ENCODE measurements around the gene RACK1. TPM values are rescaled to one million over a fixed set of nuclear protein-coding genes. Genes with fewer than 3 reads are reported as not detected.

The RACK1 gene
- total and polyA plus RNA-seq, 8 donors: 814 to 3,034 (median 2,078) TPM

DNA sequence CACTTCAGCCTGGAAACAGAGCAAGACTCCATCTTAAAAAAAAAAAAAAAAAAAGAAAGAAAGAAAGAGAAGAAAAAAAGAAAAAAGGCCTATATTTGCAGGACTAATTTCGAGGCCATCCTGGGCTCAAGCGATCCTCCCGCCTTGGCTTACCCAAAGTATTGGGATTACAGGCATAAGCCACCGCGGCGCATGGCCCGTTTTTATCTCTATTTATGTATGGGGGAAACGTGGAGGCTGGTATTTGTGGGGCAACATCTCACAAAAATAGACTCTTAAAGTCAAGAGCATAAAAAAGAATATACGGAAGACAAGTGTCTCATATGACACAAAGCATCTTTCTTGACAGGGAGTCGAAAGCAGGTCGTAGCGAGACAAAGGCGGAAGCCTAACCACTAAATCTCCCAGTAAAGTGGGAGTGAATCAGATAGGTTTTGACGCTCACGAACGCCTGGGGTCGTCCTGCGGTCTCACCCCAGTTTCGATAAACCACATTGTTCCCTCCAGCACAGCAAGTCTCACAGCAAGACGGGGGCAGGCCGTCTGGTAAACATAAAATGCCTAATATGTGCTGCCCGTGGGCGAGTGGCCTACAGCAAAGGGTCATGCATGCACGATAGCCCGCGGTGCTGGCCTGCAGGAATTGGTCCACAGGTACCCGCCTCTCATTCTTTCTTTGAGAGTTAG is 22.5 kb downstream of the RACK1 start:
- peak overlapping the region in 3 of 4 donors; percentile 90 to 94 (median 93) for H3K4me3 ChIP-seq
- intact Hi-C loops (cut with DNase I; ENCODE audit: low total_unique reads): no loop called here

DNA sequence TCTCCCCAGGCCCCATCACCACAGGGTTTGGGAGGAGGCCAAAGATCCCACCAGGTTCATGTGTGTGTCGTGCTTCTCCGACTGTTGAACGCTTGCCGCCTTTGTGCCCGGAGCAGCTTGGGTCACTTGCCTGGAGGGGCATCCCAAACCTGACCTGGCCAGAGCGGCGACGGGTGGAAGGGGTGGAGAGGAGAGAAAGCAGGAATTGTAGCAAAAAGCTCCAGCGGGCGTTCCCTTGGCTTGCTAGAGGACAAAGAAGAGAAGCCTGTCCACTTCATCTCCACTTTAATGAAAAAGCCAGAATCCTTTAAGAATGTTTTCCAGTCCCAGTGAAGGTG is 23.6 kb downstream of the RACK1 start:
- Histone ChIP-seq H3K4me1 (peaks cover 23 to 62% (median 50%) of the 10 kb centered on the region in 4 donors), H3K27ac (no peak overlapping the region), H3K27me3 (no peaks in the 10 kb centered on the region), H3K4me3 (no peak overlapping the region), H3K36me3 (no peaks in the 10 kb centered on the region), H3K9me3 (no peaks in the 10 kb centered on the region)
- no peak for DNase-seq
- WGBS, 5 donors: 81 to 94% (median 91%) methylated on average over 10 of the region's 10 CpGs
- TF ChIP-seq POLR2AphosphoS5 (IDR thresholded peaks at IDR 0.05) (no peak), POLR2A (IDR thresholded peaks at IDR 0.05) (no peak), CTCF (IDR thresholded peaks at IDR 0.05) (no peak), EP300 (IDR thresholded peaks at IDR 0.05) (no peak)
- intact Hi-C loops (cut with DNase I; ENCODE audit: low total_unique reads): no loop called here

More for the DNA sequence above, 22.5 kb downstream of the RACK1 start:
- no peak for TF ChIP-seq EP300 (IDR thresholded peaks at IDR 0.05)
- TF ChIP-seq CTCF (IDR thresholded peaks at IDR 0.05): no peak
- no peak for TF ChIP-seq POLR2A (IDR thresholded peaks at IDR 0.05)
- no peaks in the 10 kb centered on the region for H3K27me3 ChIP-seq
- no peaks in the 10 kb centered on the region for H3K9me3 ChIP-seq
- DNase-seq: no peak
- H3K36me3 ChIP-seq: no peaks in the 10 kb centered on the region
- H3K27ac ChIP-seq: peak overlapping the region; percentile 26 to 98 (median 96)
- peaks cover 21 to 68% (median 54%) of the 10 kb centered on the region in 4 donors for H3K4me1 ChIP-seq
- WGBS, 5 donors: 43 to 60% (median 53%) methylated on average over 24 to 27 of the region's 27 CpGs

GRCh38 chr5:181219262-181220177 is 24.2 kb downstream of the RACK1 start:
- WGBS, 5 donors: 61 to 70% (median 65%) methylated on average over 49 of the region's 49 CpGs
- Histone ChIP-seq H3K9me3 (no peaks in the 10 kb centered on the region), H3K4me3 (no peak overlapping the region), H3K36me3 (no peaks in the 10 kb centered on the region), H3K27ac (no peak overlapping the region), H3K27me3 (no peaks in the 10 kb centered on the region), H3K4me1 (peaks cover 19 to 55% (median 44%) of the 10 kb centered on the region in 4 donors)
- DNase-seq: peak in 1 of 2 donors; percentile 23
- intact Hi-C loops (cut with DNase I; ENCODE audit: low total_unique reads): no loop called here
- TF ChIP-seq CTCF (IDR thresholded peaks at IDR 0.05) (no peak), EP300 (IDR thresholded peaks at IDR 0.05) (no peak), POLR2A (IDR thresholded peaks at IDR 0.05) (no peak), POLR2AphosphoS5 (IDR thresholded peaks at IDR 0.05) (no peak)

DNA sequence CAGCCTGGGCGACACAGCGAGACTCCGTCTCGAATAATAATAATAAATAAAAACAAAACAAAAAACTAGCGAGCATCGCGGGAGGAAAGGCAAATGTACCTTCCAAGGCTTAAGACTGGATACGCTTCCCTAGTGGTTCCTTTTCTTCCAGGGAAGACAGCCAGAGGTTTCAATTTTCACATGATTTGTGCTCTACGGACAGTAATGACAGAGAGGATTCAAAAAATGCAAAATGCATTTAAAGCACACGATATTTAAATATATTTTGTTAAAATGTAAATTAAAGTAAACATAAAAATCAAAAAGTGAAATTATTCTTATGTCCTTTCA is 24.9 kb downstream of the RACK1 start:
- H3K4me1 ChIP-seq: peaks cover 15 to 48% (median 37%) of the 10 kb centered on the region in 4 donors
- H3K27ac ChIP-seq: peak overlapping the region; percentile 57 to 85 (median 64)
- no peaks in the 10 kb centered on the region for H3K27me3 ChIP-seq
- H3K36me3 ChIP-seq: no peaks in the 10 kb centered on the region
- intact Hi-C loops (cut with DNase I; ENCODE audit: low total_unique reads): no loop called here
- peak overlapping the region; percentile 42 to 56 (median 48) for H3K4me3 ChIP-seq
- WGBS, 5 donors: 26 to 38% (median 35%) methylated on average over 10 of the region's 10 CpGs
- no peak for DNase-seq
- no peak for TF ChIP-seq POLR2AphosphoS5 (IDR thresholded peaks at IDR 0.05)
- TF ChIP-seq POLR2A (IDR thresholded peaks at IDR 0.05): no peak
- TF ChIP-seq EP300 (IDR thresholded peaks at IDR 0.05): no peak
- no peak for TF ChIP-seq CTCF (IDR thresholded peaks at IDR 0.05)
- H3K9me3 ChIP-seq: no peaks in the 10 kb centered on the region
